OCI-LY3 (cell line): ENCODE measurements around the gene CLEC9A.

ENCODE experiments used
- CTCF ChIP-seq: fragments of 200-600, 300-600 bp; sonication (generic); IDR thresholded peaks from 2 replicates; pipeline ENCODE4 v1.5.1; 2014; ENCODE audit warnings: antibody characterized with exemption, low read length, low read depth
- EZH2phosphoT487 ChIP-seq: fragments of 200-600 bp; shearing (Covaris generic); IDR thresholded peaks from 2 replicates; pipeline ENCODE4 v1.6.1; 2018; ENCODE audit warnings: antibody characterized with exemption, mixed run types, low read depth

GRCh38 chr12:10086387-10086786, 55.9 kb downstream of the CLEC9A start:
- no peak for TF ChIP-seq CTCF
- TF ChIP-seq EZH2phosphoT487 = no peak
